SH-SY5Y (cell line): ENCODE data around the gene CKAP5.

ENCODE experiments used
- GATA2 ChIP-seq: IDR thresholded peaks from 2 replicates; pipeline ENCODE4 v1.6.1; 2011; ENCODE audit warnings: mild to moderate bottlenecking, low read depth, low read length
- GATA3 ChIP-seq: IDR thresholded peaks from 2 replicates; pipeline ENCODE4 v1.6.1; 2011; ENCODE audit warnings: low read depth, mild to moderate bottlenecking, low read length, moderate library complexity

- no peak for TF ChIP-seq GATA2
- TF ChIP-seq GATA3: no peak
Measured at GRCh38 chr11:46894961-46895360, 48.9 kb upstream of the CKAP5 start.
